ENCODE measurements around the gene SHISAL1.
A peak's percentile ranks its signal among the peaks of the same experiment; 100 is the strongest.

SHISAL1 gene

DNA sequence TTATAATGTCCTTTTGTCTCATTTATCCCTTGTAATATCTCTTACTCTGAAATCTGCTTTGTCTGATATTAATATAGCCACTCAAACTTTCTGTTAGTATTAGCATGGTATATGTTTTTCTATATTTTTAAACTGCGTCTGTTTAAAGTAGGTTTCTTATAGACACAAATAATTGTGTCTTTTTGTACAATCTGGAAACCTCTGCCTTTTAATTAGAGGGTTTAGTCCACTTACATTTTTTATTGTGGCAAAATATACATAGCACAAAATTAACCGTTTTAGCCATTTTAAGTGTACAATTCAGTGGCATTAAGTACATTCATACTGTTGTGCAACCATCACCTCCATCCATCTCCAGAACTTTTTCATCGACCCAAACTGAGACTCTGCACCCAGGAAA lies 103.4 kb downstream of the SHISAL1 start:
- no peak for DNase-seq (ENCODE audit: low spot score)

DNA sequence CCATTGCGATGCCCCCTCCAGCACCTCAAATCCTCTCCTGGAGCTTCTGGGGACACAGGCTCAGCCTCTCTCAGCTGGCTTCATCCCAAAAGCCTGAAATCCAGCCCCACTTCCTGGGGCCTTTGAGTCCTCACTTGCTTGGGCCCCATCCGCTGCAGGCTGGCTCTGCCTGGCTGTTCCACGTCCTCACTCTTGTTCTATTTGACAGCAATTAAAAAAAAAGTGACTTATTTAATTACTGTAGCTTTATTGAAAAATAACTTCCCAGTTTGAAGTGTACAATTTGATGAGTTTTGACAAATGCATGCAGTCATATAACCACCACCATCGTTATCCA lies 104.8 kb downstream of the SHISAL1 start:
- no peak for DNase-seq (ENCODE audit: low spot score)

DNA sequence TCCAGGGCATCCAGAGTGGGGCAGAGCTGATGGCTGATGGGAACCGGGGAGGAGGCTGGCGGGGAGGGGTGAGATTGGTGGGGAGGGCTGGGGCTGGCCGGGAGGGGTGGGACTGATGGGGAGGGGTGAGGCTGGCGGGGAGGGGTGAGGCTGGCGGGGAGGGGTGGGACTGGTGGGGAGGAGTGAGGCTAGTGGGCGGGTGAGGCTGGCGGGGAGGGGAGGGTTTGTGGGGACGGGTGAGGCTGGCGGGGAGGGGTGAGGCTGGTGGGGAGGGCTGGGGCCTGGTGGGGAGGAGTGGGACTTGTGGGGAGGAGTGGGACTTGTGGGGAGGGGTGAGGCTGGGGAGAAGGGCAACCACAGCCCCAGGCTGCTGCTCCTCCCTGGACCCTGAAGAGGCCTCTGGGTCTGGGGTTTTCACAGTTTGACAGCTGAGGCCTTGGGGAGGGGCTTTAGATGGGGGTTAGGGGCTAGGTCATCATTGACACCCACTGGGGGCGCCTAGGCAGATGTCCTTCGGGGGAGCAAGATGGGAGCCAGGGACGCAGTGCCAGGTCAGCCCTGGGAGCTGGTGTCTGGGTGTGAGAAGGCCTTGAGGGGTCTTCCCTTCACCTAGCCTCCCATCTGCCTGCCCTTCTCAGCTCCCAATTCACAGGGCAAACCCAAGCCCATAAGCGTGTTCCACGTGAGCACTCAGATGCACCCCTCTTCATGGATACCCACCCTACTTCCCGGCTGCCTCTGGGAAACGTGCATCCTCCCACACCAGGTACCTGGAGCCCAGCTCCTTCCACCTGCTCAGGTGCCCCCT lies 105.4 kb downstream of the SHISAL1 start:
- DNase-seq (ENCODE audit: low spot score) = no peak

DNA sequence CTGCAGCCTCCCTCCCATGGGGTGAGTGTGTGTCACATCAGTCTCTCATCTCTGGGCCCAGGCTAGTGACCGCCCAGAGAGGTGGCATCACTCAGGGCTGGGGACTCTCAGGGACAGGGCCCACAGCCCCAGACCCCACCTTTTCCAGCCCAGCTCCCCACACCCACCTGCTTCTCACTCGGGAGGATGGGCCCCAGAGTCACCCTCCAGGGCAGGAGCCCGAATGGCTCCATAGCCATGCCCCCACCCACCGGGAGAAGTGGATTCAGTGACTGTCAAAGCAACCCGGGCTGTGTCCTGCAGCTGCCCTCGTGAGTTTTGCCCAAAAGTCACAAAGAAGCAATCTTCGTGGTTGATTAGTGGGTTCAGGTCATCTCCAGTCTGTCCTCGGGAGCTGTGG lies 106.1 kb downstream of the SHISAL1 start:
- no peak for DNase-seq (ENCODE audit: low spot score)

DNA sequence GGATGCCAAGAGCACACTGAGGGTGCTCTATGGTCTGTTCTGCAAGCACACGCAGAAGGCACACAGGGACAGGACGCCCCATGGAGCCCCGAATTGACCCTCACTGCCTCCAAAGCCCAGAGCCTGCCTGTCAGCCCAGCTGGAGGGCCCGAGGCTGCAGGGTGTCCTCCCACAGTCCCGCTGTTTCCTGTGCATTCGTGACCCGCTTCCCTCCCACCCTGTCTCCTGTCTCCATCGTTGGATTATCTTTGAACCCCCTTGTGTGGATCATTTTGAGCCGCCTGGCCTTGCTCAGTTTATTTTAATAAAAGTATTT lies 106.5 kb downstream of the SHISAL1 start:
- no peak for DNase-seq (ENCODE audit: low spot score)

DNA sequence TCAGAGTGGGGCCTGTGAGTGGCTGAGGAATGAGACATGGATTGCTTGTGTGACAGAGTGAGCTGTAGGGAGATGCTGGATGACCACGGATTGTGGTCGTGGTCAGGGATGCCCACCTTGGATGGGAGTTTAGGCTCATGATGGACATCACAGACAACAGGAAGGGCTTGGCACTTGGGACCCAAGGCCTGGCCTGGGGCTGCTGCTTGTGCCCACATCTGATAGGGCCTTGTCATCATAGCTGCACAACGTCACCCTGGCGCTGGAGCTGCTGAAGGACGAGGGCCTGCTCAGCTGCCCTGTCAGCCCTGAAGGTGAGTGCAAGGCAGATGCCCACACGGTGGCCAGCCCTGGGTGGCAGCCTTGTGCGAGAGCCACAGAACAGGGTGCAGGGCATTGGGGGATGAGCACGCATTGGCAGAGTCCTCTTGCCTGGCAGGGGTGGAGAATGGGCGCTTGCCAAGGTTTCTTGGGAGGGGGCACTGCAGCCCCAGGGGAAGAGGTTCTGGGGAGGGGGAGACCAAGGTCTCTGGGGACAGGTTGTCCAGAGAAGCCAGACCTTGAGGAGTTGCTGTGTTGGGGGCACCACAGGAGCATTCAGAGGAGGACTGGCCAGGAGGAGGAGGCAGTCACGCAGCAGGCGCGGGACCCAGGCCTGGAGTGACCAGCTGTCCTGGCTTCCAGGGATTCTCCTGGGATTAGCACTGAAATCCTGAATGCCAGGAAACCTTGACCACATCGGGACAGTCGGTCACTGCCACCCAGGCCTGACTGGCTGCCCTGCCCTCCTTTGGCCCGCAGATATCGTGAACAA lies 107.0 kb downstream of the SHISAL1 start:
- DNase-seq (ENCODE audit: low spot score) = no peak

DNA sequence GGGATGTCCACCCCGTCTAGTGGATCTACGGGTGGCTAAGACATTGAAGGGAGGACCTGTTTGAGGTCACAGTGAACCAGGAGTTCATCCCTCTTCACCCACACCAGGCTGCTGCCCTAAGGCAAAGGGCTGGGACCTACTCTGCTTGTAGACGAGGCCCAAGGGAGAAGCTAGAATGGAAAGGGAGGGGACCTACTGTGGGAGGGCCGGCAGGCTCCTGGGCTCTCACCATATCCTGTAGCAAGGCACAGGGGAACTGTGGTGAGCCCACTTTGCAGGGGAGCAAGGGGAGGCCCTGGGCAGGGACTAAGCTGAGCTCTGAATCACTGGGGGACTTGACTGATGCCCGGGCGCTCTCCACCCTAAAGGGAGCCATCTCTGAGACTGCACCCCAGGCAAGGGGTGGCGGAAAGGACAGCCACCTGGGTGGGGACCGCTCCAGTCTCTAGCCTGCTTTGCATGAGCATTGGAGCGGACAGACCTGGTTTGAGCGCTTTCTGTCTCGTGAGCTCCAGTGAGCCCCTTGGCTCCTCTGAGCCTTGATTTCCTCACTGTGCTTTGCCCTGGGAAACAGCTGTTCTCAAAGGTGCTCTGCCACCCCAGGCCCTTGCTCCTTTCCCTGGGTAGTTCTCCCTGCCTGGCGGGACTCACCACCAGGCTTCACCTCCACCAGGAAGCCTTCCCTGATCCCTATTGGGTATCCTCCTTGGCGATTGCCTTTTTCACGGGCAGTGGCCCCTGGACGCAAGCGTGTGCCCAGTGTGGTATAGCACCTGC lies 107.8 kb downstream of the SHISAL1 start:
- DNase-seq (ENCODE audit: low spot score) = no peak

DNA sequence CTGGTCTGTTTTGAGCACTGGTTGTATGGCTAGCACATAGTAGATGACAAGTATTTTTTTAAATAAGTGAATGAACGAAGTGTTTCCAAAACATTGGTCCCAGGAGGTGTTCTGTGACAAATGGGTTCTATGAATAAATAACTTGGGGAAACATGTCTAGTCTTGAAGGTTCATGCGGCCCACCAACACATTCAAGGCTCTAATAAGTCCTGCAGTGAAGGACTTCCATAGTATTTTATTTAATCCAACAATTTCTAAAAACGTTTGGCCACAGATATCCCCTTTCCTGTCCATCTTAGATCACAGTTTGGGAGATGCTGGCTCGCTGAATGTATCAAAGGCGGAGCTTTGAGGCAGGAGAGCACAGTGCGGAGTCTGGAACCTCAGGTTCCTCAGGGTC lies 109.5 kb downstream of the SHISAL1 start:
- DNase-seq (ENCODE audit: low spot score) = no peak

DNA sequence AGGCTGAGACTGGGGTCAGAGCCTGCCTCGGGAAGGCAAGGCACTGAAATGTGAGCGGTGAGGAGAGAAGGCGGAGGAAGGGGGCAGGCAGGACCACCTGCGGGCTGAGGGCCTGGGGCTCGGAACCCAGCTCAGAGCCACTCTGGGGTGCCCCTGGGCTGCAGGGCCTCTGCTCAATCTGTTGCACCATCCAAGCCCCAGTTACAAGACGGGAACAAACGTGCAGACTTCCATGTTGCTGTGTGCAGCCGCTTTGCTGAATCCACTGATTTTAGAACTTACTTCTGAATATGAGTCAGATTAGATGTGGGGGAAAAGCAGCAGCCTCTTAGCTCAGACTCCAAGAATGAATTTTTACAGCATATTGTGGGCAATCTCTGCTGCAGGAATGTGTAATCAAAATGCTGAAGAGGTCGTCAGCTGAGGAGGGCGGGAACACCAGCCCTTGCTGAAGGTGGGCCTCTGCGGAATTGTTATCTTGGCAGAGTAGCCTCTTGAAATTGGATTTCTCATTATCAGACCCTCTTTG lies 110.4 kb downstream of the SHISAL1 start:
- DNase-seq (ENCODE audit: low spot score) = peak; percentile 89

DNA sequence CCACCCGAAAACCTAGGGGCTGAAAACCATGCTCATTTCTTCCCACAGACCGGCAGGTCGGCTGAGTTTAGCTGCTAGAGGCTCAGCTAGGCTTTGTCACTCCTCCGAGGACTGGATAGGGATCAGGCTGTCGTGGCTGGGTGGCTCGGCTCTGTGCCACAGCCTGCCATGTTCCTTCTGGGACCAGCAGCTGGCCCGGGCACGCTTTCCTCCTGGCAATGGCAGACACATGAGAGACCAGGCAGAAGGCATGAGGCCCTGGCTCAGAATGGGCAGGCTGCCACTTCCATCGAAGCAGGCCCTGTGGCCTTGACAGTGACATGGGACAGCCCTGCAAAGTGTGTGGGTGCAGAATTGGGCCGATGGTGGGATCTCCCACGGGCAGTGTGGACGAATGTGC lies 111.1 kb downstream of the SHISAL1 start:
- DNase-seq (ENCODE audit: low spot score) = no peak

DNA sequence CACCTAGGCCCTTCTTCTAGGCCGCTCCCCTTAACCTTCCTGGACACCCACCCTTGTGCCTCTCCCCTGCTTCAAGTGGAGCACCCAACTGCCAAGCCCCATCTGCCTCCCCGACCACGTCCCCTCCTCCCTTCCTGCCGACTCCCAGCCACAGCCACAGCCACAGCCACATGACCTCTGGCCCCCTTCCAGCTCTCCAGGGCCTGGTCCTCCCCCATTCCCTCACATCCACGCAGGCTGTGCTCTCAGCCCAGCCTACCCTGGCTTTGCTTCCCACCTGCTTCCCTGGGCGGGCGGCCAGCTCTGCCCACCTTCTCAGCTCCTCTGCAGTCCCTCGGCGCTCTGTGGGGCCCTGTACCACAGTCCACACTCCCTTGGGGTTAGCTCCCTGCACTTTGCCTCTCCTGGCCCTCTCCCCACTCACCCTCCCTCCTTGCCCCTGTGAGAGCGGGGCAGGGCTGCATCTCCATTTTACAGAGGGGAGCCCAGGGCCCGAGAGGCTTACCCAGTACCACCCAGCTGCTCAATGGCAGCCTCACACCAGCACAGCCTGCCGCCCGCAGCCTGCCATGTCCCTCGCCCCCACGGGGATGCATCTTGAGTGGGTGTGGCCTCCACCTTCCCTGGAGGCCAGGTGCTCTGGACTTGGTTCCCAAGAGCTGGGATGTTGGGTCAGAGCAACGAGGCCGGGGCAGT lies 111.7 kb downstream of the SHISAL1 start:
- DNase-seq (ENCODE audit: low spot score) = no peak

DNA sequence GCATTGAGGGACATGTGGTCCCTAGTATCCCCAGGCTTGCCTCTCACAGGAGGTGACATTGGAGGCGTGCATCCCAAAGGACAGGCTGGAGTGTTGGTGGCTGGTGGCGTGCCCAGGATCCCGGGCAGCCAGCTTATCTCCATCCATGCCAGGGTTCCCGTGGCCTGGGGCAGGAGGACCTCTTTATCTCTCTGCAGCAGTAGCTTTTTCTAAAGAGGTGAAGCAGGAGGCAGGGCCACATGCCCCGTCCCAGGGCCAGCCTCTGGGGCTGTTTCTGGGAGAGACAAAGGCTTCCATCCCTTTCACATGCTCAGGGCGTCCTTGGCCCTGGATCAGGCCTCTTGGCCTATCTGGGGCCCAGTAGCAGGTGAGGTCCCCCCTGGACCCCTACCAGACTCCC lies 112.3 kb downstream of the SHISAL1 start:
- DNase-seq (ENCODE audit: low spot score) = no peak

DNA sequence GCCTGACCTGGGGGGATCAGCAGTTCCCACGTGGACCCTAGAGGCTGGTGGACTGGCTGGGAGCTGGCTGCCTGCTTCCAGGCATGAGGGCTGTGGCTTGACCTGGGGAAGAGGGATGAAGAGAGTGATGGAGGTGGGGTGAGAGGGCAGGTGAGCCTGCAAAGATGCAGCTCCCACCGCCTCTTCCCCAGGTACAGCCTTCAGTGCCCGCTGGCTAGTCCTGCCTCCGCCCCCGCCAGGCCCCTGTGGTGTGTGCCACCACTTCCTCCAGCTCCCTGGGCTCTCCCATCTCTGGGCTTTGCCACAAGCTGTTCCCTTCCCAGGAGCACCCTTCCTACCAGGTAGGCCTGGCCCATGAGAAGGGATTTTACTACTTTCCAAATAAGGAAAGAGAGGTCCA lies 112.9 kb downstream of the SHISAL1 start:
- DNase-seq (ENCODE audit: low spot score) = no peak

DNA sequence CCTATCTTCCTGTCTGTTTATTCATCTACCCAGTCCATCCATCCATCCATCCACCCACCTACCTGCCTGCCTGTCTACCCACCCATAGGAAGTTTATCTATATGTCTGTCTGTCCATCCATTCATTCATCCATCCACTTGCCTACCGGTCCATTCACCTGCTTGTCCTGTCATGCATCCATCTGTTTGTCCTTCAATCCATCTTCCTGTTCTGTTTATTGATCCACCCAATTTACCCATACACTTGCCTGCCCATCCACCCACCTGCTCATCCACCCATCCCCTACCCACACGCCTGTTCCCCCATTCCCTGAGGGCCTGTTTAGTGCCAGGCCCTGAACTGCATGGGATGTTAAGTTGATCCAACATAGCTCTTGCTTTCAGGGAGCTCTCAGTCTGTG lies 113.6 kb downstream of the SHISAL1 start:
- no peak for DNase-seq (ENCODE audit: low spot score)

DNA sequence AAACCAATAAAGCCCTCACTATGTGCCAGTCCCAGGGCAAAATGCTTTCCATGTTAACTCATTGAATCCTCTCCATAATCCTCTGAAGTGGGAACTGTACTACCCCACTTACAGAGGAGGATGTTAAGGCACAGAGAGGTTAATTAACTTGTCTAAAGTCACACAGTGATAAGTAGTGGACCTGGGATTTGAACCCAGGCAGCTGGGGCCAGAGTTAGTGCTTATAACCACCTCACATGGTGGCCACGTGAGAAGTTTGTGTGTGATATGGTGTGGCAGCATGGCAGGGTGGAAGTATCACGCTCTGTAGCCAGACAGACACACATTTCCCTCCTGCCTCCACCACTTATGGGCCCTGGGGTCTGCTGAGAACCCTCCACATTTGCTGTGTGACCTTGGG lies 115.5 kb downstream of the SHISAL1 start:
- no peak for DNase-seq (ENCODE audit: low spot score)

DNA sequence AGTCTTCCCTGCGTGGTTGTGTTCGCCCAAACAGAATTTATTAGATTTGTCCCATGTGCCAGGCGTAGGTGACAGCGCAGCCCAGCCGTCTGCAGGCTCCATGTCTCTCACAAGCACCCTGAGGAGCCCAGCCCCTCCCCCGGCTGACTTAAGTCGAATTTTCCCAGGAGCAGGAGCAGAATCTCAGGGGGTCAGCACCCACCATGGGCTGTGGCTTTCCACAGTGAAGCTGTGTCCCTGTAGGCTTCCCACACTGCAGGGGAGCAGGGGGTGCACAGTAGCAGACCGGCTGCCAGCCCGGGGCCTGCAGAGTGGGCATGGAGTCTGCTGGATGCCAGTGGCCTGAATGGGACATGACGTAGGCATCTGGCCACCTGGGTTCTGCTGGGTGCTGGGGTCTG lies 116.0 kb downstream of the SHISAL1 start:
- no peak for DNase-seq (ENCODE audit: low spot score)

DNA sequence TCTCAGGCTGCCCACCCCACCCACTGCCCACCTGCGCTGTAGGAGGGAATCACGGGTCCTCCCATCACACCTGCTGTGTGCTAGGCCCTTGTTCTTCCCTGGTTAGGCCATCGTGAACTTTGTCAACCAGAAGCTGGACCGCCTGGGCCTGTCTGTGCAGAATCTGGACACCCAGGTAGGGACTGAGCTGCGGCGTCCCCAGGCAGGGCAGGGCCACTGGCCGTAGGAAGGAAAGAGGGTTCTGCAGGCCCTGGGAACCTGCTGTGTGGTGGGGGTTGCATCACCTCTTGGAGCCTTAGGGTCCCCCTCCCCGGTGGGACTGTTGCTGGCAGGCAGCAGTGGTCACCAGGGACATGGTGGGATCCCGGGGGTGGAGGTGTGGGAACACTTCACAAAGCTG lies 116.5 kb downstream of the SHISAL1 start:
- DNase-seq (ENCODE audit: low spot score) = no peak

DNA sequence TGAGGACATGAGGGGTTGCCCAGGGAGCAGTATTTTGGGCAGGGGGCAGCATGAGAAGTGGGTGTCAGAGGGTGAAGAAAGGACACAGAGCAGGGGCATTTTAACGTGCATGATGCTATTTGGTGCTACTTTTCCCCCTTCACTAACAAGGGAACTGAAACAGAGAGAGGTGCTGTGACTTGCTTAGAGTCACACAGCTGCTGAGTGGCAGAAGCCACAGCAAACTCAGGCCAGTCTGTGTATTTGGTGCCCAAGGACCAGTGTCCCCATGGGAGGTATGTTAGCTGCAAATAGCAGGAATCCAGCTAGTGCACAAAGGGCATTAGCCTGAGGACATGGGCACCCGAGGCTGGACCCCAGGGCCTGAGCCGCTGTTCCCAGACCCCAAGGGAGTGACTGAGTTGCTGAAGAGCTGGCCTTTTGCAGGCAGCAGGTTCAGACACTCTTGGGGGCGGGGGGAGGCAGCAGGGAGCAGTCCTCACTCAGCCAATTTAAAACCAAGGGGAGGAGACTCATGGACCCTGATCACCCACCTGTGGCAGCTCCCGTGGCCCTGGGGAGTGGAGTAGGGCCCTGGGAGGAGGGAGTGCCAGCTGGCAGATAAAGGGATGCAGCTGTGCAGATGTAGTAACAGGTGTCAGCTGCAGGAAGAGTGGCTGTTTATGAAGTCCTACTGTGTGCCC lies 117.4 kb downstream of the SHISAL1 start:
- DNase-seq (ENCODE audit: low spot score) = no peak

DNA sequence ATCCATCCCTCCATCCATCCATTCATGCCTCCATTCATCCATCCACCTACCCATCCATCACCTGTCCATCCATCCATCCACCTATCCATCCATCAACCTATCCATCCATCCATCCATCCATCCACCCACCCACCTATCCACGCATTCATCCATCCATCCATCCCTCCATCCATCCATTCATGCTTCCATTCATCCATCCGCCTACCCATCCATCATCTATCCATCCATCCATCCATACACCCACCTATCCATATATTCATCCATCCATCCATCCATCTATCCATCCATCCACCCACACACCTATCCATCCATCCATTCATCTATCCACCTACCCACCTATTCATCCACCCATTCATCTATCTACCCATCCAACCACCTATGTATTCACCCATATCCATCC lies 118.2 kb downstream of the SHISAL1 start:
- no peak for DNase-seq (ENCODE audit: low spot score)
